BE2C (cell line): ENCODE results near the gene ANKRD44.

Source experiments
- DNase-seq: peaks from one replicate; pipeline ENCODE4 v3.0.0-alpha.2; 2020
- H3K27me3 ChIP-seq: fragments of 250-450 bp; sonication (Bioruptor Pico); 2 replicates; pipeline ENCODE4 v1.5.1; 2020; ENCODE audit warnings: mild to moderate bottlenecking
- H3K36me3 ChIP-seq: fragments of 250-450 bp; sonication (Bioruptor Pico); 2 replicates; pipeline ENCODE4 v1.5.1; 2020; ENCODE audit warnings: mild to moderate bottlenecking
- H3K4me1 ChIP-seq: fragments of 250-450 bp; sonication (Bioruptor Pico); 2 replicates; pipeline ENCODE4 v1.5.1; 2020
- H3K4me3 ChIP-seq: 2 replicates; pipeline ENCODE4 v1.5.1; 2011; ENCODE audit warnings: low read depth, low read length
- H3K9me3 ChIP-seq: fragments of 250-450 bp; sonication (Bioruptor Pico); 2 replicates; pipeline ENCODE4 v1.5.1; 2020
- CTCF ChIP-seq: IDR thresholded peaks from 2 replicates; pipeline ENCODE4 v1.5.1; 2012; ENCODE audit warnings: mild to moderate bottlenecking, low read depth, low read length

The ANKRD44 gene

GRCh38 chr2:196951973-196952372 is 358.6 kb downstream of the ANKRD44 start:
- no peak for TF ChIP-seq CTCF

GRCh38 chr2:196949116-196949515 is 361.5 kb downstream of the ANKRD44 start:
- Histone ChIP-seq H3K4me3 (no peak overlapping the region), H3K27me3 (no peaks in the 10 kb centered on the region), H3K9me3 (no peaks in the 10 kb centered on the region), H3K36me3 (no peaks in the 10 kb centered on the region), H3K4me1 (no peaks in the 10 kb centered on the region)
- DNase-seq, result no peak
- TF ChIP-seq CTCF, result no peak

More at GRCh38 chr2:196951973-196952372, 358.6 kb downstream of the ANKRD44 start:
- Histone ChIP-seq H3K27me3 (no peaks in the 10 kb centered on the region), H3K36me3 (no peaks in the 10 kb centered on the region), H3K4me3 (no peak overlapping the region), H3K9me3 (no peaks in the 10 kb centered on the region), H3K4me1 (no peaks in the 10 kb centered on the region)
- DNase-seq, result no peak

GRCh38 chr2:196944570-196944969 is 366.0 kb downstream of the ANKRD44 start:
- H3K36me3 ChIP-seq, result no peaks in the 10 kb centered on the region
- H3K4me3 ChIP-seq, result no peak overlapping the region
- no peak for TF ChIP-seq CTCF
- H3K4me1 ChIP-seq, result no peaks in the 10 kb centered on the region
- no peaks in the 10 kb centered on the region for H3K9me3 ChIP-seq
- no peaks in the 10 kb centered on the region for H3K27me3 ChIP-seq
- DNase-seq, result no peak

GRCh38 chr2:196941398-196942078 is 369.0 kb downstream of the ANKRD44 start:
- no peak for DNase-seq
- TF ChIP-seq CTCF, result no peak
- Histone ChIP-seq H3K27me3 (no peaks in the 10 kb centered on the region), H3K4me1 (no peaks in the 10 kb centered on the region), H3K9me3 (no peaks in the 10 kb centered on the region), H3K36me3 (no peaks in the 10 kb centered on the region), H3K4me3 (no peak overlapping the region)

- no peak for DNase-seq
- Histone ChIP-seq H3K36me3 (no peaks in the 10 kb centered on the region), H3K4me1 (no peaks in the 10 kb centered on the region), H3K27me3 (no peaks in the 10 kb centered on the region), H3K4me3 (no peak overlapping the region), H3K9me3 (no peaks in the 10 kb centered on the region)
- TF ChIP-seq CTCF, result no peak
Measured at GRCh38 chr2:196939371-196939770, 371.2 kb downstream of the ANKRD44 start.
